SK-N-SH treated with all-trans-retinoic acid at 6 μM for 48 hours (cell line): ENCODE measurements around the gene TPCN1.

Experiments used
- ATAC-seq: fragments of 200-7000 bp; cut with Tn5 transposase; 3 replicates; pipeline ENCODE4 v1.9.1; 2020; ENCODE audit warnings: mild to moderate bottlenecking, moderate library complexity
- ARNTL ChIP-seq: fragments of 450-650 bp; formaldehyde crosslinking; IDR thresholded peaks from 2 replicates; pipeline ENCODE4 v1.5.0; 2020; ENCODE audit warnings: low read depth, mild to moderate bottlenecking, moderate library complexity, borderline replicate concordance
- BACH2 ChIP-seq: fragments of 250-450 bp; sonication (Bioruptor Pico); IDR thresholded peaks from 2 replicates; pipeline ENCODE4 v1.9.0; 2021; ENCODE audit warnings: mild to moderate bottlenecking, borderline replicate concordance
- CSDC2 ChIP-seq: fragments of 250-450 bp; sonication (Bioruptor Pico); IDR thresholded peaks from 2 replicates; pipeline ENCODE4 v1.5.0; 2020; ENCODE audit warnings: mild to moderate bottlenecking, moderate library complexity
- CSRNP3 ChIP-seq: fragments of 250-450 bp; sonication (Bioruptor Pico); IDR thresholded peaks from 2 replicates; pipeline ENCODE4 v1.5.1; 2021; ENCODE audit warnings: mild to moderate bottlenecking, moderate library complexity
- GLIS3 ChIP-seq: fragments of 250-450 bp; sonication (Bioruptor Pico); IDR thresholded peaks from 2 replicates; pipeline ENCODE4 v1.5.0; 2020; ENCODE audit warnings: mild to moderate bottlenecking, moderate library complexity
- ISL1 ChIP-seq: fragments of 250-450 bp; sonication (Bioruptor Pico); IDR thresholded peaks from 2 replicates; pipeline ENCODE4 v2.1.2; 2022; ENCODE audit warnings: mild to moderate bottlenecking, moderate library complexity
- OSR1 ChIP-seq: fragments of 250-450 bp; sonication (Bioruptor Pico); IDR thresholded peaks from 2 replicates; pipeline ENCODE4 v1.8.0; 2022; ENCODE audit warnings: moderate library complexity, mild to moderate bottlenecking, inconsistent platforms
- POU6F1 ChIP-seq: fragments of 250-450 bp; sonication (Bioruptor Pico); IDR thresholded peaks from 2 replicates; pipeline ENCODE4 v1.8.0; 2021; ENCODE audit warnings: low read depth, mild to moderate bottlenecking, moderate library complexity, borderline replicate concordance
- PPARA ChIP-seq: fragments of 250-450 bp; sonication (Bioruptor Pico); IDR thresholded peaks from 2 replicates; pipeline ENCODE4 v1.5.0; 2020; ENCODE audit warnings: mild to moderate bottlenecking, borderline replicate concordance
- RARB ChIP-seq: fragments of 250-450 bp; sonication (Bioruptor Pico); IDR thresholded peaks from 2 replicates; pipeline ENCODE4 v1.8.0; 2021; ENCODE audit warnings: mild to moderate bottlenecking, moderate library complexity
- SNAI2 ChIP-seq: fragments of 250-450 bp; sonication (Bioruptor Pico); IDR thresholded peaks from 2 replicates; pipeline ENCODE4 v1.5.0; 2020; ENCODE audit warnings: mild to moderate bottlenecking, moderate library complexity
- TCF4 ChIP-seq: fragments of 250-450 bp; sonication (Bioruptor Pico); IDR thresholded peaks from 2 replicates; pipeline ENCODE4 v1.8.0; 2021; ENCODE audit warnings: mild to moderate bottlenecking, moderate library complexity, borderline replicate concordance
- TOX ChIP-seq: fragments of 250-450 bp; sonication (Bioruptor Pico); IDR thresholded peaks from 2 replicates; pipeline ENCODE4 v1.8.0; 2021; ENCODE audit warnings: mild to moderate bottlenecking, moderate library complexity, borderline replicate concordance
- ZC3H10 ChIP-seq: fragments of 250-450 bp; sonication (Bioruptor Pico); IDR thresholded peaks from 2 replicates; pipeline ENCODE4 v1.5.1; 2021; ENCODE audit warnings: mild to moderate bottlenecking, moderate library complexity
- ZFP3 ChIP-seq: fragments of 250-450 bp; sonication (Bioruptor Pico); IDR thresholded peaks from 2 replicates; pipeline ENCODE4 v1.5.0; 2020; ENCODE audit warnings: mild to moderate bottlenecking, moderate library complexity
- ZFP30 ChIP-seq: fragments of 450-650 bp; formaldehyde crosslinking; IDR thresholded peaks from 2 replicates; pipeline ENCODE4 v1.5.0; 2022; ENCODE audit warnings: mild to moderate bottlenecking, moderate library complexity
- ZNF565 ChIP-seq: fragments of 450-650 bp; formaldehyde crosslinking; conservative IDR thresholded peaks from 2 replicates; pipeline ENCODE4 v1.5.0; 2020; ENCODE audit warnings: low read depth, mild to moderate bottlenecking, moderate library complexity
- ZNF70 ChIP-seq: fragments of 450-650 bp; formaldehyde crosslinking; IDR thresholded peaks from 2 replicates; pipeline ENCODE4 v1.5.0; 2020; ENCODE audit warnings: mild to moderate bottlenecking, moderate library complexity
- ZNF8 ChIP-seq: fragments of 450-650 bp; formaldehyde crosslinking; IDR thresholded peaks from 2 replicates; pipeline ENCODE4 v1.5.0; 2020; ENCODE audit warnings: mild to moderate bottlenecking, moderate library complexity
- TF ChIP-seq, protein P1 (sequence below): fragments of 250-450 bp; sonication (Bioruptor Pico); IDR thresholded peaks from 2 replicates; pipeline ENCODE4 v1.5.1; 2020; ENCODE audit warnings: low read depth, mild to moderate bottlenecking, moderate library complexity

The TPCN1 gene

DNA sequence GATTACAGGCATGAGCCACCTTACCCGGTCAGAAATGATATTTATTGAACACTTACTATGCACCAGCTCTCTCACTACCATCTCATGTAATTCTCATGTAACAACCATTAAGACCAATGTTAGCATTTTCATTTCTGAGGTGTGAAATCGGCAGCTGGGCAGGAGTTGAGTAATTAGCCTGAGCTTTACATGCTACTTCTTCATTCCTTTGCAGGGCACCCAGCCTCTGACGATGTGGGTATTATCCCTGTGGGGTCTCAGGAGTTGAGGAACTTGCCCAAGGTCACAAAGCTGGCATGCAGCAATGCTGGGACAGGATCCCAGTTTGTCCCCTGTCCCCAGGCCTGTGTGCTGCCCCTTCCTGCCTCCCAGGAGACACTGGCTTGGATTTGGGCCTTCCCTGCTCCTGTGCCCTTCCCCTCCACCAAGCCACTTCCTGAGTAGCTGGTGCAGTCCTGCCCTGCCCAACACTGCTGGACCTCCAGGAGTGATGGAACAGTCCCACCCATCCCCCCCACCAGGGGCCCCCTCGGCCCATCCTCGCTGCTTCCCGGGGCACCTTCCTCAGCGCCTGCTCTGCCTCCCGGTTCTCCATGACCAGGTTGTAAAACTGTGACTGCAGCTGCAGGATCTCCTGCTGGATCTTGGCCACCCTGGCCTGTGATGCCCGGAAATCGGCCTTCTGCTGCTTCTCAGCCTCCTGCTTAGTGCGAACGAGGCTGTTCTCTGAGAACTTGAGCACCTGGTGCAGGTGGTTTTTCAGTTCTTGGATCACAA lies 21.1 kb upstream of the TPCN1 start (continued):
- TF ChIP-seq PPARA (CRISPR knock-in tag) (no peak), ZFP3 (no peak)
- TF ChIP-seq, all 23 proteins: peak for 0

GRCh38 chr12:113201187-113202177 lies 19.8 kb upstream of the TPCN1 start:
- TF ChIP-seq ZNF565 (CRISPR knock-in tag) (no peak), TOX (CRISPR knock-in tag) (no peak), BACH2 (CRISPR knock-in tag) (no peak), GLIS3 (CRISPR knock-in tag) (no peak), ZC3H10 (no peak), PPARA (CRISPR knock-in tag) (no peak), CSDC2 (CRISPR knock-in tag) (no peak), ZFP30 (CRISPR knock-in tag) (no peak), ISL1 (CRISPR knock-in tag) (no peak)
- TF ChIP-seq, all 23 proteins: peak for 0
- ATAC-seq, result no peak

DNA sequence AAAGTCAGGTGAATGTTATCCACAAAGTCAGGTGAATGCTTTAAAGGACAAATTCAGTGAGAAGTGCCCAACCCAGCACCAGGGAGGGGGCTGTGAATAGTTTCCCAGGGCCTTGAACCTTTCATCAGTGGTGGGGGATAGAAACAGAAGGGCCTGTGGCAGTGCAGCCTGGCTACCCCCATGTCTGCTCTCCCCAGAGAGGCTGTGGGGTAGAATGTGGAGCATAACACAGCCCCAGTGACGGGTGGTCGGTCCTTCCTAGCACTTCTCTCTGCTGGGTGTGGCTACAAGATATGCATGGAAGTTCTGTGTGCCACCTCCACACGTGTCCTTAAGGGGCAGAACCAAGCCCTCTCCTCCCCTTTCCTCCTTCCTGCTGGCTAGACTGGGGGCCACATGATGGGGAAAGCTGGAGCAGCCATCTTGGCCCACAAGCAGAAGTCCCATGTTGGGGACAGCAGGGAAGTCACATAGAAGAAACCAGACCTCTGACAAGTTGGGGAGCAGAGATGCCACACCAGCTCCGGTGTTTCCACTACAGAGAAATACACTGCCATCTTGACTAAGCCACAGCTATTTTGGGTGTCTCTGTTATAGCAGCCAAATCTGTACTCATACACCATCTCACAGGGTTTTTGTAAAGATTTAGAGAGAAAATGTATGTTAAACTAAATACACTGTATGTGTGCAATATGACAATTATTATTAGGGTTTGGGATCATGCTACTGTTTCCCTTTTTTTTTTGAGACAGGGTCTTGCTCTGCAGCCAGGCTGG lies 18.8 kb upstream of the TPCN1 start:
- no peak for TF ChIP-seq ISL1 (CRISPR knock-in tag)
- no peak for TF ChIP-seq CSDC2 (CRISPR knock-in tag)
- TF ChIP-seq GLIS3 (CRISPR knock-in tag), result no peak
- TF ChIP-seq OSR1 (CRISPR knock-in tag), result no peak
- TF ChIP-seq ZFP3, result no peak
- no peak for TF ChIP-seq CSRNP3 (CRISPR knock-in tag)
- no peak for TF ChIP-seq TCF4 (CRISPR knock-in tag)
- TF ChIP-seq ZNF8 (CRISPR knock-in tag), result no peak
- no peak for TF ChIP-seq ZNF70
- TF ChIP-seq SNAI2 (CRISPR knock-in tag), result no peak
- no peak for TF ChIP-seq POU6F1 (CRISPR knock-in tag)
- TF ChIP-seq ARNTL (CRISPR knock-in tag), result no peak
- TF ChIP-seq RARB (CRISPR knock-in tag), result no peak
- ATAC-seq, result no peak

GRCh38 chr12:113203852-113204760 lies 17.2 kb upstream of the TPCN1 start:
- no peak for TF ChIP-seq ISL1 (CRISPR knock-in tag)
- no peak for TF ChIP-seq BACH2 (CRISPR knock-in tag)
- TF ChIP-seq, protein P1, sequence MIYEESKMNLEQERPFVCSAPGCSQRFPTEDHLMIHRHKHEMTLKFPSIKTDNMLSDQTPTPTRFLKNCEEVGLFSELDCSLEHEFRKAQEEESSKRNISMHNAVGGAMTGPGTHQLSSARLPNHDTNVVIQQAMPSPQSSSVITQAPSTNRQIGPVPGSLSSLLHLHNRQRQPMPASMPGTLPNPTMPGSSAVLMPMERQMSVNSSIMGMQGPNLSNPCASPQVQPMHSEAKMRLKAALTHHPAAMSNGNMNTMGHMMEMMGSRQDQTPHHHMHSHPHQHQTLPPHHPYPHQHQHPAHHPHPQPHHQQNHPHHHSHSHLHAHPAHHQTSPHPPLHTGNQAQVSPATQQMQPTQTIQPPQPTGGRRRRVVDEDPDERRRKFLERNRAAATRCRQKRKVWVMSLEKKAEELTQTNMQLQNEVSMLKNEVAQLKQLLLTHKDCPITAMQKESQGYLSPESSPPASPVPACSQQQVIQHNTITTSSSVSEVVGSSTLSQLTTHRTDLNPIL (CRISPR knock-in tag), result no peak
- TF ChIP-seq ZNF8 (CRISPR knock-in tag), result no peak
- TF ChIP-seq TOX (CRISPR knock-in tag), result no peak
- TF ChIP-seq ZNF70, result no peak
- TF ChIP-seq, all 23 proteins: peak for 0
- ATAC-seq, result no peak
